ENCODE results near the gene CFDP1.
A peak's percentile ranks its signal among the peaks of the same experiment; 100 is the strongest.

Gene CFDP1

GRCh38 chr16:75309156-75309555, 124.1 kb downstream of the CFDP1 start:
- Histone ChIP-seq H3K27ac (no peak overlapping the region), H3K4me3 (no peak overlapping the region)

GRCh38 chr16:75308011-75308410, 125.3 kb downstream of the CFDP1 start:
- no peak overlapping the region for H3K4me3 ChIP-seq
- H3K27ac ChIP-seq, result peak overlapping the region in 5 of 21 experiments; percentile 21 to 90 (median 83)

GRCh38 chr16:75307506-75307905, 125.8 kb downstream of the CFDP1 start:
- H3K27ac ChIP-seq, result peak overlapping the region in 9 of 21 experiments; percentile 5 to 94 (median 83)
- no peak overlapping the region for H3K4me3 ChIP-seq

- H3K27ac ChIP-seq, result peak overlapping the region in 20 of 21 experiments; percentile 36 to 94 (median 81)
- H3K4me3 ChIP-seq, result no peak overlapping the region
Observed at GRCh38 chr16:75306099-75306762, 127.1 kb downstream of the CFDP1 start.

GRCh38 chr16:75305364-75306098, 127.8 kb downstream of the CFDP1 start:
- peak overlapping the region in 20 of 21 experiments; percentile 66 to 94 (median 82) for H3K27ac ChIP-seq
- no peak overlapping the region for H3K4me3 ChIP-seq

GRCh38 chr16:75304521-75305363, 128.6 kb downstream of the CFDP1 start:
- Histone ChIP-seq H3K4me3 (no peak overlapping the region), H3K27ac (peak overlapping the region in 20 of 21 experiments; percentile 66 to 94 (median 82))

- H3K4me3 ChIP-seq, result no peak overlapping the region
- H3K27ac ChIP-seq, result peak overlapping the region in 2 of 21 experiments; percentile 3 to 52
Observed at GRCh38 chr16:75301804-75302203, 131.5 kb downstream of the CFDP1 start.

GRCh38 chr16:75298267-75298666, 135.0 kb downstream of the CFDP1 start:
- Histone ChIP-seq H3K4me3 (no peak overlapping the region), H3K27ac (no peak overlapping the region)

- Histone ChIP-seq H3K27ac (no peak overlapping the region), H3K4me3 (no peak overlapping the region)
Observed at GRCh38 chr16:75296606-75297005, 136.7 kb downstream of the CFDP1 start.

GRCh38 chr16:75294773-75295459, 138.4 kb downstream of the CFDP1 start:
- Histone ChIP-seq H3K27ac (peak overlapping the region in 1 of 21 experiments; percentile 37), H3K4me3 (no peak overlapping the region)

GRCh38 chr16:75293772-75294171, 139.5 kb downstream of the CFDP1 start:
- no peak overlapping the region for H3K4me3 ChIP-seq
- H3K27ac ChIP-seq, result peak overlapping the region in 2 of 21 experiments; percentile 13 to 37

- H3K4me3 ChIP-seq, result no peak overlapping the region
- peak overlapping the region in 3 of 21 experiments; percentile 28 to 37 (median 30) for H3K27ac ChIP-seq
Observed at GRCh38 chr16:75293173-75293572, 140.1 kb downstream of the CFDP1 start.

GRCh38 chr16:75292691-75293090, 140.6 kb downstream of the CFDP1 start:
- H3K27ac ChIP-seq, result peak overlapping the region in 2 of 21 experiments; percentile 28 to 37

GRCh38 chr16:75289189-75289588, 144.1 kb downstream of the CFDP1 start:
- H3K27ac ChIP-seq, result peak overlapping the region in 7 of 21 experiments; percentile 46 to 74 (median 68)

More at GRCh38 chr16:75292691-75293090, 140.6 kb downstream of the CFDP1 start:
- H3K4me3 ChIP-seq, result no peak overlapping the region

GRCh38 chr16:75288596-75289120, 144.6 kb downstream of the CFDP1 start:
- peak overlapping the region in 11 of 21 experiments; percentile 23 to 74 (median 63) for H3K27ac ChIP-seq
- H3K4me3 ChIP-seq, result no peak overlapping the region

More at GRCh38 chr16:75289189-75289588, 144.1 kb downstream of the CFDP1 start:
- H3K4me3 ChIP-seq, result no peak overlapping the region

- Histone ChIP-seq H3K27ac (peak overlapping the region in 12 of 21 experiments; percentile 23 to 74 (median 54)), H3K4me3 (no peak overlapping the region)
Observed at GRCh38 chr16:75288181-75288580, 145.1 kb downstream of the CFDP1 start.

- Histone ChIP-seq H3K4me3 (no peak overlapping the region), H3K27ac (peak overlapping the region in 7 of 21 experiments; percentile 33 to 74 (median 46))
Observed at GRCh38 chr16:75287708-75288107, 145.6 kb downstream of the CFDP1 start.

GRCh38 chr16:75286389-75286788, 146.9 kb downstream of the CFDP1 start:
- Histone ChIP-seq H3K4me3 (no peak overlapping the region), H3K27ac (no peak overlapping the region)

Data from skin epidermis (tissue), 12 donors.